Dendritic cell treated with granulocyte-macrophage colony-stimulating factor and Interleukin-4, amounts not matched to agents 40 ng/mL and 50 ng/mL, for 4 days (primary cell): Measurements from ENCODE around the gene PIK3R6.
A peak's percentile ranks its signal among the peaks of the same experiment; 100 is the strongest.

Experiments
- H3K27ac Mint-ChIP-seq: one replicate; pipeline ENCODE4 v1.8.0; 2022; ENCODE audit warnings: mild to moderate bottlenecking, mixed read lengths
- H3K27me3 Mint-ChIP-seq: one replicate; pipeline ENCODE4 v1.8.0; 2022; ENCODE audit warnings: mild to moderate bottlenecking, mixed read lengths
- H3K36me3 Mint-ChIP-seq: one replicate; pipeline ENCODE4 v1.8.0; 2022; ENCODE audit warnings: low read depth, mixed read lengths
- H3K4me1 Mint-ChIP-seq: one replicate; pipeline ENCODE4 v1.8.0; 2022; ENCODE audit warnings: low read depth, mixed read lengths
- H3K4me3 Mint-ChIP-seq: one replicate; pipeline ENCODE4 v1.8.0; 2022; ENCODE audit warnings: mild to moderate bottlenecking, moderate library complexity, mixed read lengths
- H3K9me3 Mint-ChIP-seq: one replicate; pipeline ENCODE4 v1.8.0; 2022; ENCODE audit warnings: mixed read lengths
- intact Hi-C: fragments of 100-400 bp; cut with micrococcal nuclease; formaldehyde crosslinking; loops from one replicate; pipeline ENCODE4 v1.15.0; 2022

Gene PIK3R6

DNA sequence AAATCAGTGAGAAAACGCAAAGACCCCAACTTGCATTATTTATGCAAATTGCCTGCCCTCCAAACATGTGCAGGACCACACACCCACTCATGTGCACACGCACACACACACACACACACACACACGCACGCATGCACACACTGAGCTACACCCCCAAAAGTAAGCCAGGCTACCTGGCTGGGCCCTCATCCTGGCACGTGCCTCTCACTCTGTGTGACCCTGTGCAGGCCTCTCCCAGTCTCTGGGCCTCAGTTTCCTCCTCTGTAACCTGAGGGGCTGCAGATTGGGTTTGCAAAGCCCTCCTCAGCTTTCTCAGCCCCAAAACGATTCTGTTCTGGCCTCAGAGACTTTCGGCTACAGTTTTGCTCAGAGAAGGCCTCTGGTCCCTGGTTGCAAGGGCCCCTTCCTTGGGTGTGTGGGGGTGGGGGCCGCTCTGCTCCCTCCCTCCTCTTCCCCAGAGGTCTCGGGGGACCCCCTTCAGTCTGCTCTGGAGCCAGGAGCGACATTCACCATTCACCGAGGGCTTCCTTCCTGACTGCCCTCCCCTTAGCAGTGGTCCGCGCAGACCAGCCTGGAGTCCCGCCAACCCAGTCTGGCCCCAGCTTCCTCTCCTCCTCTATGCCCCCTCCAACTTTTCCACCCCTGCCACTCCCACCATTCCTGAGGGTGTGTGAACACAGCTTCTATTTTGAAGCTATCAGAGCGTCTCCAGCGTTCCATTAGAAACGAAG lies 5.4 kb upstream of the PIK3R6 start:
- H3K27ac Mint-ChIP-seq: peak overlapping the region; percentile 69
- H3K4me1 Mint-ChIP-seq: peaks cover 62% of the 10 kb centered on the region
- H3K27me3 Mint-ChIP-seq: no peaks in the 10 kb centered on the region
- H3K36me3 Mint-ChIP-seq: peaks cover 13% of the 10 kb centered on the region
- no peaks in the 10 kb centered on the region for H3K9me3 Mint-ChIP-seq
- H3K4me3 Mint-ChIP-seq: no peak overlapping the region
- intact Hi-C loops: no loop called here

- Mint-ChIP-seq H3K36me3 (peaks cover 6% of the 10 kb centered on the region), H3K4me1 (peaks cover 69% of the 10 kb centered on the region), H3K4me3 (no peak overlapping the region), H3K9me3 (no peaks in the 10 kb centered on the region), H3K27ac (peak overlapping the region; percentile 69), H3K27me3 (no peaks in the 10 kb centered on the region)
- intact Hi-C loops: no loop called here
Measured at GRCh38 chr17:8872036-8872704, 4.7 kb upstream of the PIK3R6 start.

DNA sequence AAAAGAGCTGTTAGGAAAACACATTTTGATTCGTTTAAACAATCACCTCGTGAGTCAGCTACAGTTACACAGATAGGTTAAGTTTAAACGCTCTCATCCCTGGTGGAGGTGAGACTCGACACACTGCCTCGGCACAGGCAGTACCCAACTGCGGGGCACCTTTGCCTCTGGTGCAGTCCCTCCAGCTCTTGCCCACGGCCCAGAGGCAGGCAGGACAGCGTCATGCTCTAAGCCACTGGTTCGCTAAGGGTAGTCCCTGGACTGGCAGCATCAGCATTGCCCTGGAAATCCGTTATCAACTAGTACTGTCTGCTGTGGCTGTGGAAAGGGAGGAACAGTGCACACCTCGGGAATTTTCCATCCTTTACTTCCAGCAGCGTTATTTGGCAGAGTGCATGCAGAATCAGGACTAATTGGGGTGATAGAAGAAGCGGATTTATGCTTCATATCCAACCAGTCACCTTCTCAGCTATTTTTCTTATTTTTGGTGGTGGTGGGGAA lies 3.7 kb upstream of the PIK3R6 start:
- Mint-ChIP-seq H3K9me3 (no peaks in the 10 kb centered on the region), H3K27ac (no peak overlapping the region), H3K4me3 (no peak overlapping the region), H3K4me1 (peaks cover 79% of the 10 kb centered on the region), H3K36me3 (no peaks in the 10 kb centered on the region), H3K27me3 (no peaks in the 10 kb centered on the region)
- intact Hi-C loops: no loop called here

GRCh38 chr17:8870406-8871040 lies 3.0 kb upstream of the PIK3R6 start:
- no peaks in the 10 kb centered on the region for H3K9me3 Mint-ChIP-seq
- H3K4me3 Mint-ChIP-seq: no peak overlapping the region
- no peak overlapping the region for H3K27ac Mint-ChIP-seq

DNA sequence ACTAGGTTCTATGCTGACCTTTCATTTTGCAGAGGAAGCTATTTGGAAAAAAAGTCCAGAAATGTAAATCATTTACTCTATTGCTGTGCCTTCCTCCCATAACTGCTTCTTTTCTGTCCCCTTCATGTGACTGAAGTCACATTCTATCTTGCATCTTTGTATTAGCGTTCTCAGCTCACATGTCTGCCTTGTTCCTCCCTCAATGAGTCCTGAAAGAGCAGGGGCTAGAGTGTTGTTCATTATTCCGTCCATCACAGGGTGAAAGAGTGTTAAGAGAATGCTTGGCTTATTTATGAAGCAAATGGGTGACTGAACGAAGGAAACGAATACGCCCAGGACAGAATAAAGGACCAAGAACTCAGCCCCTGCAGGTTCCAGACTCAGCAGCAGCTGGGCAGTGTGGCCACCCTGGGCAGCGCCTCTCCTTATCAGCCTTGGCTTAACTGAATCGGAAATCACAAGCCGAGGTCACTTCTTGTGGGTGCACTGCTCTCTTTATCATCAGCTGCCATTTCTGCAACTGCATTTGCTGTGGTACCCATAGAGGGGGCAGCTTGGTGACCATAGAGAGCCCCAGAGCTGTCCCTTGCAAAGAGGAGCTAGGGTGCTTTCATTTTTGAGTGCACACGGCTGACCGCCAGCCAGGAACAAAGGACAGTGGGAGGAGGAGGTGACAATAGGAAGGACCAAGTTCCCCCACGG lies 1.8 kb upstream of the PIK3R6 start:
- intact Hi-C loops: no loop called here
- Mint-ChIP-seq H3K4me1 (peaks cover 84% of the 10 kb centered on the region), H3K27ac (no peak overlapping the region), H3K36me3 (peaks cover 15% of the 10 kb centered on the region), H3K4me3 (no peak overlapping the region), H3K9me3 (no peaks in the 10 kb centered on the region), H3K27me3 (no peaks in the 10 kb centered on the region)

More at GRCh38 chr17:8870406-8871040, 3.0 kb upstream of the PIK3R6 start:
- no peaks in the 10 kb centered on the region for H3K27me3 Mint-ChIP-seq
- intact Hi-C loops: no loop called here
- peaks cover 2% of the 10 kb centered on the region for H3K36me3 Mint-ChIP-seq
- peaks cover 83% of the 10 kb centered on the region for H3K4me1 Mint-ChIP-seq

DNA sequence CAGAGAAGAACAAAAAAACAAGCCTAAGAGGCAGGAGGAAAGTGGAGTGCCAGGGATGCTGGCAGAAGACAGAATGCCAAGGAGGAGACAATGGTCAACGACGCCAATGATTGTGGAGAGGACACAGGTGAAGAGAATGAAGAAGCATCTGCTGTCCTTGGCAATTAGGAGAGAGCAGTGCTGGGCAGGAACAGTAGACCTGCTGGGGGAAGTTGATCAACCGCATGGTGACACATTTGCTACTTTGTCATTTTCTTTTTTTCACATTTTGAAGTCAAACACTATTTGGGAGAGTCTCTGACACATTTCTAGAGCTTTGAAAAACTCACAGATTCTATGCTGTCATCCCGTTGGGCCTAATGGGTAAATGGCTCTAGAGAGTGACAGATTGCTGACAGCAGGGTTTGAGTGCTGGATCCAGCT lies 1.1 kb upstream of the PIK3R6 start:
- Mint-ChIP-seq H3K9me3 (no peaks in the 10 kb centered on the region), H3K27me3 (no peaks in the 10 kb centered on the region), H3K27ac (peak overlapping the region; percentile 80), H3K4me3 (no peak overlapping the region), H3K36me3 (peaks cover 22% of the 10 kb centered on the region), H3K4me1 (peaks cover 82% of the 10 kb centered on the region)
- intact Hi-C loops: no loop called here

GRCh38 chr17:8868092-8868491 lies 618 bp upstream of the PIK3R6 start:
- H3K4me3 Mint-ChIP-seq: no peak overlapping the region
- H3K36me3 Mint-ChIP-seq: peaks cover 27% of the 10 kb centered on the region
- intact Hi-C loops: no loop called here
- H3K27ac Mint-ChIP-seq: peak overlapping the region; percentile 80
- peaks cover 82% of the 10 kb centered on the region for H3K4me1 Mint-ChIP-seq
- H3K27me3 Mint-ChIP-seq: no peaks in the 10 kb centered on the region
- no peaks in the 10 kb centered on the region for H3K9me3 Mint-ChIP-seq

- H3K4me3 Mint-ChIP-seq: no peak overlapping the region
- H3K27ac Mint-ChIP-seq: peak overlapping the region; percentile 43
- intact Hi-C loops: no loop called here
- H3K9me3 Mint-ChIP-seq: no peaks in the 10 kb centered on the region
- peaks cover 36% of the 10 kb centered on the region for H3K36me3 Mint-ChIP-seq
- no peaks in the 10 kb centered on the region for H3K27me3 Mint-ChIP-seq
- H3K4me1 Mint-ChIP-seq: peaks cover 90% of the 10 kb centered on the region
Measured at GRCh38 chr17:8865811-8866210, 1.7 kb downstream of the PIK3R6 start.

DNA sequence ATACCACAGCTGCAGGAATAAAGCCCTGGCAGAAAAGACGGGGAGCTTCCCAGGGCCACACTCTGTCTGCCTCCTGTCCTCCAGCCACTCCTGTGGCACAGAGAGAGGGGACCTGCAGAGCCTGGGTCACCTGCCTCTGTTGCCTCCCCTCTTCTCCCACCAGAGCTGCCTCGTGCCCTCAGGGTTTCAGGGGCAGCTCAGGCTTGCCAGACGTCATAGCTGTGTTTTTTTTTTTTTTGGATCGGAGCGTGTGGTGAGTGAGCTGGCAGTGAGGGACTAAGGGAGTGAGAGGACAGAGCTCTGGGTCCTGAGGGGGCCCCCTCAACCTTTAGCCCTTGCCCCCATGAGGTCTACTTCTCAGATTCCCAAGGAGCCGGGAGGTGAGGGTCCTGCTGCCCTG lies 2.1 kb downstream of the PIK3R6 start:
- no peak overlapping the region for H3K4me3 Mint-ChIP-seq
- peaks cover 36% of the 10 kb centered on the region for H3K36me3 Mint-ChIP-seq

GRCh38 chr17:8862213-8863056 lies 5.0 kb downstream of the PIK3R6 start:
- Mint-ChIP-seq H3K9me3 (no peaks in the 10 kb centered on the region), H3K27ac (no peak overlapping the region)

More for the DNA sequence above, 2.1 kb downstream of the PIK3R6 start:
- Mint-ChIP-seq H3K4me1 (peaks cover 93% of the 10 kb centered on the region), H3K27ac (peak overlapping the region; percentile 43), H3K27me3 (no peaks in the 10 kb centered on the region), H3K9me3 (no peaks in the 10 kb centered on the region)
- intact Hi-C loops: no loop called here

GRCh38 chr17:8861495-8862181 lies 5.8 kb downstream of the PIK3R6 start:
- Mint-ChIP-seq H3K9me3 (no peaks in the 10 kb centered on the region), H3K4me3 (no peak overlapping the region), H3K4me1 (peaks cover 87% of the 10 kb centered on the region), H3K27me3 (no peaks in the 10 kb centered on the region), H3K27ac (peak overlapping the region; percentile 87), H3K36me3 (peaks cover 39% of the 10 kb centered on the region)
- intact Hi-C loops: no loop called here

More at GRCh38 chr17:8862213-8863056, 5.0 kb downstream of the PIK3R6 start:
- H3K4me3 Mint-ChIP-seq: no peak overlapping the region
- no peaks in the 10 kb centered on the region for H3K27me3 Mint-ChIP-seq
- peaks cover 87% of the 10 kb centered on the region for H3K4me1 Mint-ChIP-seq
- H3K36me3 Mint-ChIP-seq: peaks cover 36% of the 10 kb centered on the region
- intact Hi-C loops: no loop called here

DNA sequence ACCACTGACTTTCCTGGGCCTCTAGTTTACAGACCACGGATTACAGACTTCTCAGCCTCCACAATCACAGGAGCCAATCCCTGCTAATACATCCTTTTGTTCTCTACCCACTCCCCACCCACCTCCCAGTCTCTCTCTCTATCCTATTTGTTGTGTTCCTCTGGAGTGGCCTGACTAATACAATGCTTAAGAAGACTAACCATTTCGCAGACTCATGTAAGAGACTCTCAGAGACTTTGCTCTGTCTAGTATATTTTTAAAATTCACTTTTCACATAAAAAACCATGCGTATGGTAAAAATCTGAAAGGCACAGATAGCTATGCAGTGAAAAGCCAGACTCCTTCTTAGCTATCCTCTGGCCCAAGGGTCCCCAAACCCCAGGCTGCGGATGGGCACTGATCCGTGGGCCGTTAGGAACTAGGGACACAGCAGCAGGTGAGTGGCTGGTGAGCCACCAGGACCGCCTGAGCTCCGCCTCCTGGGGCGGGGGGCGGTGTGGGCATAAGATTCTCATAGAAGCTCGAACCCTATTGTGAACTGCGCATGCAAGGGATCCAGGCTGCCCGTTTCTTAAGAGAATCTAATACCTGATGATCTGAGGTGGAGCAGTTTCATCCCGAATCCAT lies 7.6 kb downstream of the PIK3R6 start:
- Mint-ChIP-seq H3K27ac (peak overlapping the region; percentile 87), H3K36me3 (peaks cover 33% of the 10 kb centered on the region), H3K9me3 (no peaks in the 10 kb centered on the region), H3K4me1 (peaks cover 72% of the 10 kb centered on the region), H3K4me3 (no peak overlapping the region), H3K27me3 (no peaks in the 10 kb centered on the region)
- intact Hi-C loops: no loop called here
